22Rv1 (cell line): ENCODE data around the gene LRRC40.

Experiments
- ZFX ChIP-seq: fragments of 450-650 bp; IDR thresholded peaks from 2 replicates; pipeline ENCODE4 v1.6.1; 2017; ENCODE audit warnings: antibody characterized with exemption, borderline replicate concordance
- TF ChIP-seq, protein P1 (sequence below): fragments of 450-650 bp; IDR thresholded peaks from 2 replicates; pipeline ENCODE4 v1.5.1; 2017; ENCODE audit warnings: mild to moderate bottlenecking

GRCh38 chr1:70224954-70225353, 19.6 kb upstream of the LRRC40 start:
- TF ChIP-seq, protein P1, sequence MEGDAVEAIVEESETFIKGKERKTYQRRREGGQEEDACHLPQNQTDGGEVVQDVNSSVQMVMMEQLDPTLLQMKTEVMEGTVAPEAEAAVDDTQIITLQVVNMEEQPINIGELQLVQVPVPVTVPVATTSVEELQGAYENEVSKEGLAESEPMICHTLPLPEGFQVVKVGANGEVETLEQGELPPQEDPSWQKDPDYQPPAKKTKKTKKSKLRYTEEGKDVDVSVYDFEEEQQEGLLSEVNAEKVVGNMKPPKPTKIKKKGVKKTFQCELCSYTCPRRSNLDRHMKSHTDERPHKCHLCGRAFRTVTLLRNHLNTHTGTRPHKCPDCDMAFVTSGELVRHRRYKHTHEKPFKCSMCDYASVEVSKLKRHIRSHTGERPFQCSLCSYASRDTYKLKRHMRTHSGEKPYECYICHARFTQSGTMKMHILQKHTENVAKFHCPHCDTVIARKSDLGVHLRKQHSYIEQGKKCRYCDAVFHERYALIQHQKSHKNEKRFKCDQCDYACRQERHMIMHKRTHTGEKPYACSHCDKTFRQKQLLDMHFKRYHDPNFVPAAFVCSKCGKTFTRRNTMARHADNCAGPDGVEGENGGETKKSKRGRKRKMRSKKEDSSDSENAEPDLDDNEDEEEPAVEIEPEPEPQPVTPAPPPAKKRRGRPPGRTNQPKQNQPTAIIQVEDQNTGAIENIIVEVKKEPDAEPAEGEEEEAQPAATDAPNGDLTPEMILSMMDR = no peak
- no peak for TF ChIP-seq ZFX
